T-cell (primary cell): ENCODE results near the gene PITPNC1. TPM values are rescaled to one million over a fixed set of nuclear protein-coding genes. Genes with fewer than 3 reads are reported as not detected.
"Not testable (repeated sequence)": the region's sequence is repeated elsewhere in the genome, so short reads cannot be mapped to it uniquely, and the experiment has no call there.

ENCODE experiments used
- ATAC-seq, 4 experiments: fragments of 200-7000 bp in 3 of 4; fragments of 150-1000 bp in 1 of 4; cut with Tn5 transposase; replicated peaks in 1 of 4; 1 replicate in 3 of 4; 2 replicates in 1 of 4; pipeline ENCODE4 v1.10.0; 2021; ENCODE audit warnings: moderate library complexity in 3 of 4, mild to moderate bottlenecking in 2 of 4, moderate number of reproducible peaks in 1 of 4
- CTCF ChIA-PET, 2 donors: fragments of 300-600 bp; sonication (Branson Sonifier 250); formaldehyde crosslinking; loops; one replicate each; lab custom pipeline; 2022; ENCODE audit warnings: antibody characterized with exemption in 2 of 2; lab: Charles Lee
- POLR2A ChIA-PET, 2 donors: fragments of 300-600 bp; sonication (Branson Sonifier 250); formaldehyde crosslinking; loops; one replicate each; lab custom pipeline; 2022; ENCODE audit warnings: antibody characterized with exemption in 2 of 2; lab: Charles Lee
- DNase-seq, 35 experiments: peaks; one replicate each; pipeline versions ENCODE4 v3.0.0 to v3.0.0-alpha.2; 2013 to 2023
- H3K27ac ChIP-seq: one replicate; pipeline ENCODE4 v1.5.1; 2013; ENCODE audit warnings: low read length
- H3K27me3 ChIP-seq, 2 experiments: replicated peaks in 1 of 2; 1 replicate in 1 of 2; 2 replicates in 1 of 2; pipeline versions ENCODE4 v1.6.1 to v1.7.0; 2013; ENCODE audit warnings: low read length in 1 of 2, mixed read lengths in 1 of 2; ENCODE audit not compliant: control insufficient read depth in 2 of 2, insufficient read depth in 2 of 2; ENCODE audit errors: extremely low read depth in 1 of 2
- H3K36me3 ChIP-seq, 2 donors: 1 replicate in 1 of 2; 2 replicates in 1 of 2; pipeline versions ENCODE4 v1.6.1 to v1.7.0; 2013; ENCODE audit warnings: low read length in 1 of 2; ENCODE audit not compliant: control insufficient read depth in 2 of 2, insufficient read depth in 1 of 2; ENCODE audit errors: extremely low read depth in 1 of 2
- H3K4me1 ChIP-seq, 2 experiments: 1 replicate in 1 of 2; 2 replicates in 1 of 2; pipeline versions ENCODE4 v1.6.1 to v1.7.0; 2013; ENCODE audit warnings: low read length in 2 of 2, mixed read lengths in 1 of 2; ENCODE audit not compliant: insufficient read depth in 2 of 2, control insufficient read depth in 1 of 2; ENCODE audit errors: extremely low read depth in 1 of 2
- H3K4me3 ChIP-seq, 2 donors: 1 replicate in 1 of 2; 2 replicates in 1 of 2; pipeline versions ENCODE4 v1.5.1 to v1.7.0; 2013; ENCODE audit warnings: mild to moderate bottlenecking in 2 of 2, low read length in 1 of 2, moderate library complexity in 1 of 2; ENCODE audit not compliant: control insufficient read depth in 1 of 2; ENCODE audit errors: extremely low read depth in 1 of 2
- H3K9me3 ChIP-seq: 2 replicates; pipeline ENCODE4 v1.7.0; 2013
- H3K27ac Mint-ChIP-seq, 2 donors: one replicate each; pipeline ENCODE4 v1.8.0; 2020 to 2021; ENCODE audit warnings: mild to moderate bottlenecking in 2 of 2, mixed read lengths in 2 of 2
- H3K27me3 Mint-ChIP-seq, 2 donors: one replicate each; pipeline ENCODE4 v1.8.0; 2021 to 2022; ENCODE audit warnings: mixed read lengths in 2 of 2
- H3K36me3 Mint-ChIP-seq: one replicate; pipeline ENCODE4 v1.8.0; 2021; ENCODE audit warnings: mixed read lengths
- H3K4me1 Mint-ChIP-seq, 3 donors: one replicate each; pipeline ENCODE4 v1.8.0; 2020 to 2022; ENCODE audit warnings: mixed read lengths in 3 of 3, mild to moderate bottlenecking in 1 of 3
- H3K4me3 Mint-ChIP-seq, 3 donors: one replicate each; pipeline ENCODE4 v1.8.0; 2020 to 2022; ENCODE audit warnings: mild to moderate bottlenecking in 3 of 3, mixed read lengths in 3 of 3, moderate library complexity in 3 of 3
- H3K9me3 Mint-ChIP-seq, 3 donors: one replicate each; pipeline ENCODE4 v1.8.0; 2020 to 2022; ENCODE audit warnings: mixed read lengths in 3 of 3
- WGBS: methylation state at CpG from one replicate; pipeline ENCODE4 v1.1.5; 2013; ENCODE audit warnings: missing lambda C conversion rate; ENCODE audit not compliant: insufficient coverage; 5-methylcytosine and 5-hydroxymethylcytosine counted together
- total RNA-seq, 35 experiments: library from RNA in 6 of 35; stranded (reverse) in 6 of 35; fragments of 120-200 nt in 1 of 35; gene quantifications; one replicate each; pipeline versions ENCODE4 v1.2.1 to v1.2.4 and lab custom pipeline; 2013 to 2026

PITPNC1 gene
- total RNA-seq, result 100 to 1,000 TPM in 3 of 5 donors, 10 to 100 TPM in 2; 82.6 to 132 (median 111) TPM
- total RNA-seq (2013), result 83.8 TPM
- 24.1 to 418 (median 139) reads per million in 29 experiments for total RNA-seq (lab: John Stamatoyannopoulos, UW)

GRCh38 chr17:67376737-67377487, at the start of gene PITPNC1:
Gene PITPNC1, plus strand, starts transcription at chr17:67377281.
- peaks cover 0 to 4% of the 10 kb centered on the region in 2 donors for H3K36me3 ChIP-seq
- Mint-ChIP-seq H3K36me3 (peaks cover 13% of the 10 kb centered on the region), H3K27ac (peak within 1 kb of the TSS; percentile 90), H3K4me1 (peaks cover 40 to 50% (median 48%) of the 10 kb centered on the region in 3 donors), H3K9me3 (no peaks in the 10 kb centered on the region), H3K27me3 (no peaks in the 10 kb centered on the region), H3K4me3 (peak within 1 kb of the TSS; percentile 89 to 97 (median 94))
- ChIA-PET CTCF (interaction anchor here (0.6 to 6.5 kb wide), 21 partner anchors 11 to 441 kb away, joined by 3 to 86 read pairs (median 7); partner anchors contain the start of genes NOL11 (in 1 of the 2) and PSMD12 (in 1 of the 2)), POLR2A (interaction anchor here in 1 of 2 donors (0.7 to 1.7 kb wide), 4 partner anchors 22 to 321 kb away, joined by 3 to 21 read pairs (median 4); no protein-coding TSS in a partner anchor)
- peak within 1 kb of the TSS; percentile 82 to 99 for H3K4me3 ChIP-seq
- H3K4me1 ChIP-seq, result peaks cover 22 to 51% of the 10 kb centered on the region in 2 experiments
- H3K27me3 ChIP-seq, result no peaks in the 10 kb centered on the region
- H3K27ac ChIP-seq, result peak within 1 kb of the TSS; percentile 79
- H3K9me3 ChIP-seq, result no peaks in the 10 kb centered on the region
- peak; percentile 75 to 79 (median 77) for ATAC-seq
- under 1% methylated on average over 54 of the region's 56 CpGs for WGBS
- peak; percentile 72 to 93 (median 84) for DNase-seq

GRCh38 chr17:67328026-67328425, 49.1 kb upstream of the PITPNC1 start:
- Histone ChIP-seq H3K36me3 (no peaks in the 10 kb centered on the region), H3K27ac (no peak overlapping the region), H3K4me3 (no peak overlapping the region), H3K4me1 (no peaks in the 10 kb centered on the region), H3K27me3 (no peaks in the 10 kb centered on the region), H3K9me3 (no peaks in the 10 kb centered on the region)
- no peak overlapping the region for H3K27ac Mint-ChIP-seq
- ATAC-seq (no peak), DNase-seq (no peak)
- H3K4me1 Mint-ChIP-seq, result no peaks in the 10 kb centered on the region
- H3K36me3 Mint-ChIP-seq, result no peaks in the 10 kb centered on the region
- POLR2A ChIA-PET, result no interaction called here
- CTCF ChIA-PET, result interaction anchor here in 1 of 2 donors (0.6 kb wide), 1 partner anchor 112 kb away, joined by 3 read pairs; no protein-coding TSS in a partner anchor
- no CpG with 5 or more reads among the region's 3 CpGs for WGBS
- no peak overlapping the region for H3K4me3 Mint-ChIP-seq
- peaks cover 0 to 4% (median 0%) of the 10 kb centered on the region in 3 donors for H3K9me3 Mint-ChIP-seq
- H3K27me3 Mint-ChIP-seq, result peaks cover 0 to 3% of the 10 kb centered on the region in 2 donors

GRCh38 chr17:67331381-67332161, 45.5 kb upstream of the PITPNC1 start:
- POLR2A ChIA-PET, H3K4me3 ChIP-seq, H3K4me1 Mint-ChIP-seq, DNase-seq, H3K9me3 ChIP-seq, H3K27ac ChIP-seq, H3K36me3 Mint-ChIP-seq, H3K27me3 ChIP-seq, H3K4me1 ChIP-seq, H3K9me3 Mint-ChIP-seq, H3K36me3 ChIP-seq, H3K4me3 Mint-ChIP-seq, CTCF ChIA-PET, H3K27ac Mint-ChIP-seq, ATAC-seq, H3K27me3 Mint-ChIP-seq: not testable (repeated sequence)
- WGBS, result 93% methylated on average over 6 of the region's 8 CpGs

GRCh38 chr17:67332162-67332508, 44.9 kb upstream of the PITPNC1 start:
- H3K4me1 ChIP-seq, H3K27me3 Mint-ChIP-seq, H3K4me3 Mint-ChIP-seq, H3K4me1 Mint-ChIP-seq, H3K27me3 ChIP-seq, DNase-seq, POLR2A ChIA-PET, H3K4me3 ChIP-seq, H3K36me3 Mint-ChIP-seq, ATAC-seq, CTCF ChIA-PET, H3K27ac Mint-ChIP-seq, H3K9me3 Mint-ChIP-seq, H3K27ac ChIP-seq, H3K9me3 ChIP-seq, H3K36me3 ChIP-seq: not testable (repeated sequence)
- 89% methylated on average over 1 of the region's 1 CpG for WGBS

- Mint-ChIP-seq H3K27me3 (no peaks in the 10 kb centered on the region), H3K36me3 (peaks cover 12% of the 10 kb centered on the region), H3K4me3 (no peak overlapping the region), H3K9me3 (no peaks in the 10 kb centered on the region), H3K27ac (no peak overlapping the region), H3K4me1 (no peaks in the 10 kb centered on the region)
- Histone ChIP-seq H3K4me3 (no peak overlapping the region), H3K27ac (no peak overlapping the region), H3K4me1 (no peaks in the 10 kb centered on the region), H3K27me3 (no peaks in the 10 kb centered on the region), H3K36me3 (peaks cover 0 to 5% of the 10 kb centered on the region in 2 donors), H3K9me3 (no peaks in the 10 kb centered on the region)
- CTCF ChIA-PET, result no interaction called here
- no peak for ATAC-seq
- 100% methylated on average over 3 of the region's 5 CpGs for WGBS
- no peak for DNase-seq
- POLR2A ChIA-PET, result interaction anchor here in 1 of 2 donors (0.7 kb wide), 1 partner anchor 161 kb away, joined by 4 read pairs; no protein-coding TSS in a partner anchor
Observed at GRCh38 chr17:67335245-67335835, 41.7 kb upstream of the PITPNC1 start.

GRCh38 chr17:67336859-67337258, 40.2 kb upstream of the PITPNC1 start:
- CTCF ChIA-PET, result interaction anchor here in 1 of 2 donors (1.8 kb wide), 1 partner anchor 116 kb away, joined by 9 read pairs; no protein-coding TSS in a partner anchor
- Mint-ChIP-seq H3K4me1 (no peaks in the 10 kb centered on the region), H3K27ac (no peak overlapping the region), H3K36me3 (peaks cover 23% of the 10 kb centered on the region), H3K27me3 (no peaks in the 10 kb centered on the region), H3K9me3 (no peaks in the 10 kb centered on the region), H3K4me3 (no peak overlapping the region)
- no peak for ATAC-seq
- POLR2A ChIA-PET, result no interaction called here
- H3K27ac ChIP-seq, result no peak overlapping the region
- no peak overlapping the region for H3K4me3 ChIP-seq
- WGBS, result 88% methylated on average over 11 of the region's 12 CpGs
- no peaks in the 10 kb centered on the region for H3K27me3 ChIP-seq
- no peak for DNase-seq
- peaks cover 5 to 20% of the 10 kb centered on the region in 2 donors for H3K36me3 ChIP-seq
- no peaks in the 10 kb centered on the region for H3K4me1 ChIP-seq
- no peaks in the 10 kb centered on the region for H3K9me3 ChIP-seq
